Endothelial cell of umbilical vein (primary cell): ENCODE data around the gene MAU2.

ENCODE experiments used
- CTCF ChIP-seq, 2 donors: IDR thresholded peaks; 1 replicate in 1 of 2; 2 replicates in 1 of 2; pipeline ENCODE4 v1.5.1; 2011; ENCODE audit warnings: low read length in 2 of 2, mild to moderate bottlenecking in 2 of 2, moderate library complexity in 2 of 2, control low read depth in 1 of 2, inconsistent platforms in 1 of 2, low read depth in 1 of 2; ENCODE audit not compliant: insufficient read depth in 1 of 2; ENCODE audit errors: extremely low read depth in 1 of 2
- POLR2A ChIP-seq: IDR thresholded peaks from 2 replicates; pipeline ENCODE4 v1.6.1; 2012; ENCODE audit warnings: low read depth, mild to moderate bottlenecking, control low read depth, low read length

GRCh38 chr19:19306191-19306590, 14.4 kb upstream of the MAU2 start:
- TF ChIP-seq POLR2A (no peak), CTCF (IDR thresholded peaks at IDR 0.05; ENCODE audit: extremely low read depth in 1 of 2, insufficient read depth in 1 of 2, low read depth in 1 of 2, low read length in 2 of 2) (no peak)
